Stimulated activated CD8-positive, alpha-beta memory T cell treated with anti-CD3 and anti-CD28 coated beads, Interleukin-7, amount 100 ng/mL, for 48 hours (primary cell): ENCODE measurements around the gene NPW.

ENCODE experiments used
- DNase-seq, 2 donors: peaks; one replicate each; pipeline ENCODE4 v3.0.0-alpha.2; 2020; ENCODE audit warnings: low read depth in 1 of 2; ENCODE audit errors: extremely low read depth in 1 of 2

NPW gene

GRCh38 chr16:2034696-2035430, 15.3 kb downstream of the NPW start:
- no peak for DNase-seq

- no peak for DNase-seq
Observed at GRCh38 chr16:2035431-2036199, 16.0 kb downstream of the NPW start.

- no peak for DNase-seq
Observed at GRCh38 chr16:2036200-2036966, 16.8 kb downstream of the NPW start.

GRCh38 chr16:2037115-2037514, 17.5 kb downstream of the NPW start:
- no peak for DNase-seq

- DNase-seq, result no peak
Observed at GRCh38 chr16:2037647-2038381, 18.2 kb downstream of the NPW start.

GRCh38 chr16:2038382-2039231, 19.0 kb downstream of the NPW start:
- DNase-seq, result no peak

GRCh38 chr16:2039274-2040031, 19.9 kb downstream of the NPW start:
- no peak for DNase-seq

- DNase-seq, result no peak
Observed at GRCh38 chr16:2040041-2040786, 20.6 kb downstream of the NPW start.

- no peak for DNase-seq
Observed at GRCh38 chr16:2040787-2041522, 21.4 kb downstream of the NPW start.

- no peak for DNase-seq
Observed at GRCh38 chr16:2042171-2042985, 22.8 kb downstream of the NPW start.

- DNase-seq, result no peak
Observed at GRCh38 chr16:2042986-2043666, 23.5 kb downstream of the NPW start.

GRCh38 chr16:2043667-2044451, 24.3 kb downstream of the NPW start:
- DNase-seq, result no peak

GRCh38 chr16:2044541-2044940, 25.0 kb downstream of the NPW start:
- DNase-seq, result no peak

GRCh38 chr16:2045965-2046892, 26.6 kb downstream of the NPW start:
- DNase-seq, result no peak

GRCh38 chr16:2046893-2047329, 27.3 kb downstream of the NPW start:
- no peak for DNase-seq
